GM19455 (cell line): Measurements from ENCODE around the gene GOLGA3.
"Not testable (repeated sequence)": the region's sequence is repeated elsewhere in the genome, so short reads cannot be mapped to it uniquely, and the experiment has no call there.

Experiments used
- ATAC-seq: cut with Tn5 transposase; IDR thresholded peaks from one replicate; pipeline ENCODE4 v1.9.1; 2021; ENCODE audit not compliant: unreplicated experiment

GOLGA3 gene

GRCh38 chr12:132754160-132754932, 74.3 kb downstream of the GOLGA3 start:
- no peak for ATAC-seq

GRCh38 chr12:132753670-132754069, 75.0 kb downstream of the GOLGA3 start:
- not testable (repeated sequence) for ATAC-seq

- no peak for ATAC-seq
These were observed 80.3 kb downstream of the GOLGA3 start for GRCh38 chr12:132748319-132748718.

- no peak for ATAC-seq
These were observed 80.8 kb downstream of the GOLGA3 start for GRCh38 chr12:132747896-132748295.

GRCh38 chr12:132747395-132747794, 81.3 kb downstream of the GOLGA3 start:
- ATAC-seq, result no peak

GRCh38 chr12:132746613-132747012, 82.1 kb downstream of the GOLGA3 start:
- no peak for ATAC-seq

- ATAC-seq, result no peak
These were observed 84.8 kb downstream of the GOLGA3 start for GRCh38 chr12:132743831-132744230.

GRCh38 chr12:132741620-132742019, 87.0 kb downstream of the GOLGA3 start:
- no peak for ATAC-seq

GRCh38 chr12:132740652-132741051, 88.0 kb downstream of the GOLGA3 start:
- no peak for ATAC-seq

- ATAC-seq, result no peak
These were observed 88.4 kb downstream of the GOLGA3 start for GRCh38 chr12:132740313-132740646.

GRCh38 chr12:132739600-132740312, 88.9 kb downstream of the GOLGA3 start:
- no peak for ATAC-seq

- no peak for ATAC-seq
These were observed 91.8 kb downstream of the GOLGA3 start for GRCh38 chr12:132736913-132737312.

- no peak for ATAC-seq
These were observed 92.3 kb downstream of the GOLGA3 start for GRCh38 chr12:132736378-132736777.

GRCh38 chr12:132735496-132735895, 93.2 kb downstream of the GOLGA3 start:
- no peak for ATAC-seq

GRCh38 chr12:132734206-132734605, 94.5 kb downstream of the GOLGA3 start:
- no peak for ATAC-seq

GRCh38 chr12:132731574-132731973, 97.1 kb downstream of the GOLGA3 start:
- no peak for ATAC-seq

GRCh38 chr12:132730353-132730752, 98.3 kb downstream of the GOLGA3 start:
- no peak for ATAC-seq

GRCh38 chr12:132729541-132730320, 98.9 kb downstream of the GOLGA3 start:
- ATAC-seq, result no peak

GRCh38 chr12:132728502-132728901, 100.2 kb downstream of the GOLGA3 start:
- ATAC-seq, result no peak

GRCh38 chr12:132727091-132727794, 101.4 kb downstream of the GOLGA3 start:
- no peak for ATAC-seq

GRCh38 chr12:132726386-132726785, 102.3 kb downstream of the GOLGA3 start:
- no peak for ATAC-seq
